GM23338 (cell line): ENCODE data around the gene AQP12B. TPM values are rescaled to one million over a fixed set of nuclear protein-coding genes. Genes with fewer than 3 reads are reported as not detected.

ENCODE experiments used
- ATAC-seq: fragments of 200-7000 bp; cut with Tn5 transposase; 3 replicates; pipeline ENCODE4 v1.9.1; 2020
- DNase-seq: peaks from one replicate; pipeline ENCODE4 v3.0.0-alpha.2; 2015; ENCODE audit warnings: low spot score
- H2AFZ ChIP-seq: fragments of 200-600 bp; sonication (generic); 2 replicates; pipeline ENCODE4 v1.8.0; 2016; ENCODE audit warnings: antibody characterized with exemption, mild to moderate bottlenecking, moderate library complexity
- H3F3A ChIP-seq: fragments of 200-600 bp; sonication (generic); replicated peaks from 2 replicates; pipeline ENCODE4 v1.8.0; 2017; ENCODE audit warnings: antibody characterized with exemption, mixed run types, low read depth
- H3K27ac ChIP-seq: fragments of 200-600 bp; sonication (generic); 2 replicates; pipeline ENCODE4 v1.6.1; 2016; ENCODE audit warnings: low read depth
- H3K27me3 ChIP-seq: fragments of 200-600 bp; sonication (generic); 2 replicates; pipeline ENCODE4 v1.8.0; 2016; ENCODE audit warnings: mild to moderate bottlenecking, mixed run types, moderate library complexity; ENCODE audit not compliant: insufficient read depth
- H3K36me3 ChIP-seq: fragments of 200-600 bp; sonication (generic); 2 replicates; pipeline ENCODE4 v1.8.0; 2016; ENCODE audit warnings: mild to moderate bottlenecking; ENCODE audit not compliant: insufficient read depth
- H3K4me1 ChIP-seq: fragments of 200-600 bp; sonication (generic); 2 replicates; pipeline ENCODE4 v1.8.0; 2016; ENCODE audit warnings: mild to moderate bottlenecking, moderate library complexity; ENCODE audit not compliant: insufficient read depth
- H3K4me2 ChIP-seq: fragments of 200-600 bp; sonication (generic); 2 replicates; pipeline ENCODE4 v1.7.1; 2017; ENCODE audit warnings: mixed run types
- H3K4me3 ChIP-seq: fragments of 200-600 bp; sonication (generic); 2 replicates; pipeline ENCODE4 v1.6.1; 2016; ENCODE audit warnings: mixed run types
- H3K79me2 ChIP-seq: fragments of 200-600 bp; sonication (generic); replicated peaks from 2 replicates; pipeline ENCODE4 v1.8.0; 2017; ENCODE audit warnings: mild to moderate bottlenecking; ENCODE audit not compliant: insufficient read depth
- H3K9me2 ChIP-seq: fragments of 200-600 bp; sonication (generic); 2 replicates; pipeline ENCODE4 v1.8.0; 2017; ENCODE audit not compliant: insufficient read depth
- H4K20me1 ChIP-seq: fragments of 200-600 bp; sonication (generic); replicated peaks from 2 replicates; pipeline ENCODE4 v1.8.0; 2017; ENCODE audit warnings: mild to moderate bottlenecking; ENCODE audit not compliant: insufficient read depth
- H3K27ac Mint-ChIP-seq: 2 replicates; pipeline ENCODE4 v1.8.0; 2020; ENCODE audit warnings: inconsistent platforms, mild to moderate bottlenecking, moderate library complexity, mixed read lengths
- H3K27me3 Mint-ChIP-seq: 3 replicates; pipeline ENCODE4 v1.8.0; 2022; ENCODE audit warnings: low read depth, mild to moderate bottlenecking, moderate library complexity, mixed read lengths, inconsistent platforms; ENCODE audit not compliant: insufficient read depth, poor library complexity
- H3K36me3 Mint-ChIP-seq: 3 replicates; pipeline ENCODE4 v1.8.0; 2021; ENCODE audit warnings: low read depth, mild to moderate bottlenecking, inconsistent platforms, moderate library complexity, mixed read lengths
- H3K4me1 Mint-ChIP-seq: 3 replicates; pipeline ENCODE4 v1.8.0; 2020; ENCODE audit warnings: mild to moderate bottlenecking, inconsistent platforms, mixed read lengths
- H3K4me3 Mint-ChIP-seq: 3 replicates; pipeline ENCODE4 v1.8.0; 2021; ENCODE audit warnings: moderate library complexity, mild to moderate bottlenecking, inconsistent platforms, mixed read lengths
- H3K9me3 Mint-ChIP-seq: 3 replicates; pipeline ENCODE4 v1.8.0; 2020; ENCODE audit warnings: moderate library complexity, mild to moderate bottlenecking, inconsistent platforms, mixed read lengths
- CREB1 ChIP-seq: fragments of 250-450 bp; sonication (Bioruptor Pico); IDR thresholded peaks from 2 replicates; pipeline ENCODE4 v1.5.0; 2020; ENCODE audit warnings: low read depth, mild to moderate bottlenecking, moderate library complexity
- CTCF ChIP-seq, 2 experiments: fragments of 200-600 bp in 1 of 2; sonication (generic) in 1 of 2; conservative IDR thresholded peaks; 2 replicates each; pipeline versions ENCODE4 v1.5.1 to v1.6.1; 2016 to 2017; ENCODE audit warnings: antibody characterized with exemption in 2 of 2, low read depth in 2 of 2, mild to moderate bottlenecking in 2 of 2, moderate library complexity in 1 of 2
- ETS1 ChIP-seq: IDR thresholded peaks from 2 replicates; pipeline ENCODE4 v1.6.1; 2016; ENCODE audit warnings: antibody characterized with exemption
- EZH2phosphoT487 ChIP-seq: fragments of 200-600 bp; sonication (generic); IDR thresholded peaks from one replicate; pipeline ENCODE4 v1.8.1; 2018; ENCODE audit warnings: antibody characterized with exemption; ENCODE audit not compliant: unreplicated experiment
- JUNB ChIP-seq: IDR thresholded peaks from one replicate; pipeline ENCODE4 v1.6.1; 2016; ENCODE audit warnings: antibody characterized with exemption; ENCODE audit not compliant: unreplicated experiment
- NANOG ChIP-seq: IDR thresholded peaks from 2 replicates; pipeline ENCODE4 v1.6.1; 2016; ENCODE audit warnings: antibody characterized with exemption, borderline replicate concordance
- POLR2AphosphoS5 ChIP-seq: IDR thresholded peaks from 2 replicates; pipeline ENCODE4 v1.6.1; 2016; ENCODE audit warnings: antibody characterized with exemption, low read depth
- REST ChIP-seq: IDR thresholded peaks from one replicate; pipeline ENCODE4 v1.6.1; 2018; ENCODE audit warnings: antibody characterized with exemption; ENCODE audit not compliant: unreplicated experiment
- STAT1 ChIP-seq: IDR thresholded peaks from one replicate; pipeline ENCODE4 v1.6.1; 2016; ENCODE audit warnings: antibody characterized with exemption; ENCODE audit not compliant: unreplicated experiment
- ZNF114 ChIP-seq: fragments of 250-450 bp; sonication (Bioruptor Pico); IDR thresholded peaks from 2 replicates; pipeline ENCODE4 v1.5.0; 2020; ENCODE audit warnings: mild to moderate bottlenecking, moderate library complexity
- ZNF331 ChIP-seq: fragments of 250-450 bp; sonication (Bioruptor Pico); IDR thresholded peaks from 2 replicates; pipeline ENCODE4 v1.5.0; 2020; ENCODE audit warnings: low read depth, mild to moderate bottlenecking, moderate library complexity
- ZNF462 ChIP-seq: fragments of 250-450 bp; sonication (Bioruptor Pico); IDR thresholded peaks from 2 replicates; pipeline ENCODE4 v1.5.0; 2020; ENCODE audit warnings: mild to moderate bottlenecking, moderate library complexity
- polyA plus RNA-seq: library from polyadenylated mRNA; unstranded; fragments of >200 nt; fragmentation: Nextera tagmentation; extraction: Ambion mirVana; gene quantifications from 2 replicates; pipeline ENCODE4 v1.2.1, GENCODE V29; 2016
- total RNA-seq: library from RNA; depleted of rRNA; stranded (reverse); fragments of >200 nt; shearing (Covaris generic); gene quantifications from 2 replicates; pipeline ENCODE4 v1.2.3, GENCODE V29; 2014

The AQP12B gene
- total and polyA plus RNA-seq, 2 experiments from 2014 or later, result not detected

- TF ChIP-seq ZNF462, result no peak
- TF ChIP-seq NANOG, result no peak
- TF ChIP-seq POLR2AphosphoS5, result no peak
- no peak for TF ChIP-seq ZNF331 (CRISPR knock-in tag)
- no peak for TF ChIP-seq EZH2phosphoT487
- no peak for TF ChIP-seq STAT1
Observed at GRCh38 chr2:240712121-240712520, 29.4 kb upstream of the AQP12B start (continued).

GRCh38 chr2:240711701-240712100, 29.0 kb upstream of the AQP12B start:
- Mint-ChIP-seq H3K36me3 (peaks cover 19% of the 10 kb centered on the region), H3K9me3 (no peaks in the 10 kb centered on the region), H3K4me1 (peaks cover 3% of the 10 kb centered on the region; the same call in 1 of the 3 replicates), H3K27ac (no peak overlapping the region), H3K4me3 (no peak overlapping the region), H3K27me3 (peaks cover 41% of the 10 kb centered on the region)
- Histone ChIP-seq H3F3A (no peaks in the 10 kb centered on the region), H3K9me2 (no peaks in the 10 kb centered on the region), H3K27me3 (no peaks in the 10 kb centered on the region), H3K4me2 (no peak overlapping the region), H4K20me1 (no peaks in the 10 kb centered on the region), H3K36me3 (no peaks in the 10 kb centered on the region), H2AFZ (no peak overlapping the region), H3K4me1 (no peaks in the 10 kb centered on the region), H3K4me3 (no peak overlapping the region), H3K27ac (no peak overlapping the region), H3K79me2 (no peaks in the 10 kb centered on the region)
- DNase-seq, result no peak
- no peak; the same call in 2 of the 3 replicates for ATAC-seq
- TF ChIP-seq NANOG (no peak), POLR2AphosphoS5 (no peak), ZNF114 (CRISPR knock-in tag) (no peak), CREB1 (CRISPR knock-in tag) (no peak), JUNB (no peak), ETS1 (no peak), CTCF (conservative IDR thresholded peaks at IDR 0.05; ENCODE audit: low read depth in 2 of 2) (no peak), REST (no peak), STAT1 (no peak)
